Measurements from ENCODE around the gene NEK8. TPM values are rescaled to one million over a fixed set of nuclear protein-coding genes. Genes with fewer than 3 reads are reported as not detected.
A peak's percentile ranks its signal among the peaks of the same experiment; 100 is the strongest.

The NEK8 gene
- total and polyA plus RNA-seq, 9 of the 15 experiments (the other 6 are each of a cell fraction or from before 2014, with no cell fraction given) = 0.98 to 16.6 (median 4.6) TPM

DNA sequence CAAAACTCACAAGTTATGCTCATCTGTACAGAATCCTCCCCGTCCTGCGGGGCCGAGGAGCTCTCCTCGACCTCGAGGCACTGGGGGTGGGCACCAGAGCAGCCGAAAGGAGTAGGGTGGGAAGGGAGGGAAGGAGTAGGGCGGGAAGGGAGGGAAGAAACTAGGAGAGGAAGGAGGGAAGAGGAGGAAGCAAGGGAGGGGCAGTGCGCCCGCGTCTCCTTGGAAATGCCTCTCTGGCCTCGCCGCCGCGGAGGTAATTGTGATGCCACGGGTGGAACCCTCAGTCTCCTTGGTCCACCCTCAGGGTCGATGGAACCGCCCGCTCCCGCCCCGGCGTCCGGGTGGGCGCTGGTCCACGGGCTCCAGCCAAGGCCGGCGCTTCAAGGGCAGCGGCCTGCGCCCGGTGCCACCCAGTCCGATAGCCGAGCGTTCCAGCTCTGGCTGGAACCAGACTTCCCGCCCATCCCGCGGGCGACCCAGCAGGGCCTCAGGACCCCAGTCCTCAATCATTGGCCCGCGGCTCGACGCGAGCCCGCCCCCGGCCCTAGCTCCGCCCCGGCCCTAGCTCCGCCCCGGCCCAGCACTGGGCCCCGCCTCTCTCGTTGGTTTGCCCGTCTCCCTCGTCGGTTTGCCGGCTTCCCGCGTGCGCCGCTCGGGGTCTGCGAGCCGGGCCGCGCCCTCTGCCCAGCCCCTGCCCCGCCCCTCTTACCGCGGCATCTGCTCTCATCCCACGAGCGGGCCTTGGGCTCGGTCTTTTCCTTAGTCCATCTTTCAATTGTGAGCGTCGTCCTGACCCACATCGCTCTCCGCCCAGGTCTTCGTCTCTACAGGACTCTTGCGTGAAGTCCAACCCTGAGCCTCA lies 17.5 kb upstream of the NEK8 start (continued):
- TF ChIP-seq KLF6 (CRISPR knock-in tag; IDR thresholded peaks at IDR 0.05; ENCODE audit: borderline replicate concordance) (peak; percentile 61; the same call in 1 of the 2 replicates), CHD4 (IDR thresholded peaks at IDR 0.05; ENCODE audit: insufficient read depth, insufficient replicate concordance, low read depth, low read length, poor library complexity, severe bottlenecking) (no peak), TBL1XR1 (IDR thresholded peaks at IDR 0.05; ENCODE audit: low read length in 2 of 2) (peak in 1 of 2 experiments; percentile 44; a peak in 1 of 4 replicates), ZNF764 (CRISPR knock-in tag; IDR thresholded peaks at IDR 0.05; ENCODE audit: low read depth) (no peak), SNIP1 (IDR thresholded peaks at IDR 0.05; ENCODE audit: low read depth) (no peak), RBM39 (optimal IDR thresholded peaks at IDR 0.05; ENCODE audit: low read depth, low read length) (peak; percentile 75), ZNF41 (CRISPR knock-in tag; conservative IDR thresholded peaks at IDR 0.05) (0 out of 2 replicates have a peak, but pooled peaks have one; percentile 56), CBX1 (IDR thresholded peaks at IDR 0.05; ENCODE audit: low read depth) (0 out of 2 replicates have a peak, but pooled peaks have one; percentile 53), ZNF589 (CRISPR knock-in tag; IDR thresholded peaks at IDR 0.05; ENCODE audit: low read depth) (no peak), HEY1 (CRISPR knock-in tag; IDR thresholded peaks at IDR 0.05; ENCODE audit: borderline replicate concordance) (no peak), ZNF253 (CRISPR knock-in tag; conservative IDR thresholded peaks at IDR 0.05) (no peak), ZNF785 (CRISPR knock-in tag; IDR thresholded peaks at IDR 0.05) (no peak), EHMT2 (IDR thresholded peaks at IDR 0.05) (no peak), ZBTB7A (IDR thresholded peaks at IDR 0.05; ENCODE audit: borderline replicate concordance, control insufficient read depth, low read depth, low read length) (peak; percentile 97), FOXA1 (IDR thresholded peaks at IDR 0.05; ENCODE audit: borderline replicate concordance) (no peak), DMBX1 (CRISPR knock-in tag; IDR thresholded peaks at IDR 0.05; ENCODE audit: borderline replicate concordance) (no peak), GTF2A2 (tag; IDR thresholded peaks at IDR 0.05) (no peak), ZC3H4 (CRISPR knock-in tag; IDR thresholded peaks at IDR 0.05; ENCODE audit: borderline replicate concordance) (peak; percentile 72)
- TF ChIP-seq, protein P1, sequence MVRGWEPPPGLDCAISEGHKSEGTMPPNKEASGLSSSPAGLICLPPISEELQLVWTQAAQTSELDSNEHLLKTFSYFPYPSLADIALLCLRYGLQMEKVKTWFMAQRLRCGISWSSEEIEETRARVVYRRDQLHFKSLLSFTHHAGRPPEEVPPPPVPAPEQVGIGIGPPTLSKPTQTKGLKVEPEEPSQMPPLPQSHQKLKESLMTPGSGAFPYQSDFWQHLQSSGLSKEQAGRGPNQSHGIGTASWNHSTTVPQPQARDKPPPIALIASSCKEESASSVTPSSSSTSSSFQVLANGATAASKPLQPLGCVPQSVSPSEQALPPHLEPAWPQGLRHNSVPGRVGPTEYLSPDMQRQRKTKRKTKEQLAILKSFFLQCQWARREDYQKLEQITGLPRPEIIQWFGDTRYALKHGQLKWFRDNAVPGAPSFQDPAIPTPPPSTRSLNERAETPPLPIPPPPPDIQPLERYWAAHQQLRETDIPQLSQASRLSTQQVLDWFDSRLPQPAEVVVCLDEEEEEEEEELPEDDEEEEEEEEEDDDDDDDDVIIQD (CRISPR knock-in tag; IDR thresholded peaks at IDR 0.05) = no peak
- TF ChIP-seq, protein P2, sequence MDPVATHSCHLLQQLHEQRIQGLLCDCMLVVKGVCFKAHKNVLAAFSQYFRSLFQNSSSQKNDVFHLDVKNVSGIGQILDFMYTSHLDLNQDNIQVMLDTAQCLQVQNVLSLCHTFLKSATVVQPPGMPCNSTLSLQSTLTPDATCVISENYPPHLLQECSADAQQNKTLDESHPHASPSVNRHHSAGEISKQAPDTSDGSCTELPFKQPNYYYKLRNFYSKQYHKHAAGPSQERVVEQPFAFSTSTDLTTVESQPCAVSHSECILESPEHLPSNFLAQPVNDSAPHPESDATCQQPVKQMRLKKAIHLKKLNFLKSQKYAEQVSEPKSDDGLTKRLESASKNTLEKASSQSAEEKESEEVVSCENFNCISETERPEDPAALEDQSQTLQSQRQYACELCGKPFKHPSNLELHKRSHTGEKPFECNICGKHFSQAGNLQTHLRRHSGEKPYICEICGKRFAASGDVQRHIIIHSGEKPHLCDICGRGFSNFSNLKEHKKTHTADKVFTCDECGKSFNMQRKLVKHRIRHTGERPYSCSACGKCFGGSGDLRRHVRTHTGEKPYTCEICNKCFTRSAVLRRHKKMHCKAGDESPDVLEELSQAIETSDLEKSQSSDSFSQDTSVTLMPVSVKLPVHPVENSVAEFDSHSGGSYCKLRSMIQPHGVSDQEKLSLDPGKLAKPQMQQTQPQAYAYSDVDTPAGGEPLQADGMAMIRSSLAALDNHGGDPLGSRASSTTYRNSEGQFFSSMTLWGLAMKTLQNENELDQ (CRISPR knock-in tag; IDR thresholded peaks at IDR 0.05; ENCODE audit: borderline replicate concordance) = no peak; the same call in 1 of the 2 replicates
- TF ChIP-seq, protein P3, sequence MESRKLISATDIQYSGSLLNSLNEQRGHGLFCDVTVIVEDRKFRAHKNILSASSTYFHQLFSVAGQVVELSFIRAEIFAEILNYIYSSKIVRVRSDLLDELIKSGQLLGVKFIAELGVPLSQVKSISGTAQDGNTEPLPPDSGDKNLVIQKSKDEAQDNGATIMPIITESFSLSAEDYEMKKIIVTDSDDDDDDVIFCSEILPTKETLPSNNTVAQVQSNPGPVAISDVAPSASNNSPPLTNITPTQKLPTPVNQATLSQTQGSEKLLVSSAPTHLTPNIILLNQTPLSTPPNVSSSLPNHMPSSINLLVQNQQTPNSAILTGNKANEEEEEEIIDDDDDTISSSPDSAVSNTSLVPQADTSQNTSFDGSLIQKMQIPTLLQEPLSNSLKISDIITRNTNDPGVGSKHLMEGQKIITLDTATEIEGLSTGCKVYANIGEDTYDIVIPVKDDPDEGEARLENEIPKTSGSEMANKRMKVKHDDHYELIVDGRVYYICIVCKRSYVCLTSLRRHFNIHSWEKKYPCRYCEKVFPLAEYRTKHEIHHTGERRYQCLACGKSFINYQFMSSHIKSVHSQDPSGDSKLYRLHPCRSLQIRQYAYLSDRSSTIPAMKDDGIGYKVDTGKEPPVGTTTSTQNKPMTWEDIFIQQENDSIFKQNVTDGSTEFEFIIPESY (CRISPR knock-in tag; IDR thresholded peaks at IDR 0.05) = peak; percentile 56

All from K562 (cell line).